HG02981 (cell line): Measurements from ENCODE around the gene SLC38A1.
"Not testable (repeated sequence)": the region's sequence is repeated elsewhere in the genome, so short reads cannot be mapped to it uniquely, and the experiment has no call there.

Experiments
- ATAC-seq: cut with Tn5 transposase; IDR thresholded peaks from one replicate; pipeline ENCODE4 v1.9.1; 2021; ENCODE audit warnings: mild to moderate bottlenecking, moderate library complexity; ENCODE audit not compliant: unreplicated experiment

The SLC38A1 gene

GRCh38 chr12:46268583-46269428 is at the start of gene SLC38A1:
SLC38A1 (minus strand) TSS chr12:46269043; CDS start chr12:46239800, 29,243 bp downstream.
- peak; percentile 69 for ATAC-seq

- no peak for ATAC-seq
Observed at GRCh38 chr12:46318037-46318436, 49.2 kb upstream of the SLC38A1 start.

- no peak for ATAC-seq
Observed at GRCh38 chr12:46304070-46304469, 35.2 kb upstream of the SLC38A1 start.

- no peak for ATAC-seq
Observed at GRCh38 chr12:46303039-46303666, 34.3 kb upstream of the SLC38A1 start.

GRCh38 chr12:46300910-46301309 is 32.1 kb upstream of the SLC38A1 start:
- no peak for ATAC-seq

- ATAC-seq: no peak
Observed at GRCh38 chr12:46299851-46300250, 31.0 kb upstream of the SLC38A1 start.

- no peak for ATAC-seq
Observed at GRCh38 chr12:46298261-46298660, 29.4 kb upstream of the SLC38A1 start.

- no peak for ATAC-seq
Observed at GRCh38 chr12:46296822-46297221, 28.0 kb upstream of the SLC38A1 start.

- no peak for ATAC-seq
Observed at GRCh38 chr12:46292754-46293402, 24.0 kb upstream of the SLC38A1 start.

- ATAC-seq: not testable (repeated sequence)
Observed at GRCh38 chr12:46291953-46292352, 23.1 kb upstream of the SLC38A1 start.

- not testable (repeated sequence) for ATAC-seq
Observed at GRCh38 chr12:46285177-46285576, 16.3 kb upstream of the SLC38A1 start.

GRCh38 chr12:46282829-46283228 is 14.0 kb upstream of the SLC38A1 start:
- no peak for ATAC-seq

- no peak for ATAC-seq
Observed at GRCh38 chr12:46276756-46277155, 7.9 kb upstream of the SLC38A1 start.

GRCh38 chr12:46271863-46272262 is 3.0 kb upstream of the SLC38A1 start:
- ATAC-seq: no peak

GRCh38 chr12:46269429-46270241 is 792 bp upstream of the SLC38A1 start:
- ATAC-seq: peak; percentile 36

- ATAC-seq: no peak
Observed at GRCh38 chr12:46267825-46268582, 839 bp downstream of the SLC38A1 start.

- ATAC-seq: no peak
Observed at GRCh38 chr12:46267575-46267824, 1.3 kb downstream of the SLC38A1 start.

- no peak for ATAC-seq
Observed at GRCh38 chr12:46266869-46267574, 1.8 kb downstream of the SLC38A1 start.

- no peak for ATAC-seq
Observed at GRCh38 chr12:46266382-46266791, 2.5 kb downstream of the SLC38A1 start.

GRCh38 chr12:46265734-46266133 is 3.1 kb downstream of the SLC38A1 start:
- no peak for ATAC-seq
